ENCODE data around the gene NPL.

DNA sequence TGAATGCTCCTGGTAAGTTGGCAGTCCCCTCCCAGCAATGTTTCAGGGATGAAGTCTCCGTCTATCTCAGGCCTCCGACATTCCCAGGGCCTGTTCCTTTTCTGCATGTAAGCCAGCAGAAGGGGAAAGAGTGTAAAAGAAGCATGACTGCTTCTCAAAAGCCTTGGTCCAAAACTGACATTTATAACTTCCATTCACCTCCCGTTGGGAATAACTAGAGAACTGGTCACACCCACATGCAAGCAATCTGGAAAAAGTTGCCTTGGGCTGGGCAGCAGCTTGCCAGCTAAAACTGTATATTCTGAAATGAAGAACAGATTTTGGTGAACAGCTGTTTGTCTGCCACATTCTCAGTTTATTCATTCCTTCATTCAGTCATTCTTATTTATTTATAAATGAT, 24.2 kb upstream of the NPL start:
- TF ChIP-seq, protein P1, sequence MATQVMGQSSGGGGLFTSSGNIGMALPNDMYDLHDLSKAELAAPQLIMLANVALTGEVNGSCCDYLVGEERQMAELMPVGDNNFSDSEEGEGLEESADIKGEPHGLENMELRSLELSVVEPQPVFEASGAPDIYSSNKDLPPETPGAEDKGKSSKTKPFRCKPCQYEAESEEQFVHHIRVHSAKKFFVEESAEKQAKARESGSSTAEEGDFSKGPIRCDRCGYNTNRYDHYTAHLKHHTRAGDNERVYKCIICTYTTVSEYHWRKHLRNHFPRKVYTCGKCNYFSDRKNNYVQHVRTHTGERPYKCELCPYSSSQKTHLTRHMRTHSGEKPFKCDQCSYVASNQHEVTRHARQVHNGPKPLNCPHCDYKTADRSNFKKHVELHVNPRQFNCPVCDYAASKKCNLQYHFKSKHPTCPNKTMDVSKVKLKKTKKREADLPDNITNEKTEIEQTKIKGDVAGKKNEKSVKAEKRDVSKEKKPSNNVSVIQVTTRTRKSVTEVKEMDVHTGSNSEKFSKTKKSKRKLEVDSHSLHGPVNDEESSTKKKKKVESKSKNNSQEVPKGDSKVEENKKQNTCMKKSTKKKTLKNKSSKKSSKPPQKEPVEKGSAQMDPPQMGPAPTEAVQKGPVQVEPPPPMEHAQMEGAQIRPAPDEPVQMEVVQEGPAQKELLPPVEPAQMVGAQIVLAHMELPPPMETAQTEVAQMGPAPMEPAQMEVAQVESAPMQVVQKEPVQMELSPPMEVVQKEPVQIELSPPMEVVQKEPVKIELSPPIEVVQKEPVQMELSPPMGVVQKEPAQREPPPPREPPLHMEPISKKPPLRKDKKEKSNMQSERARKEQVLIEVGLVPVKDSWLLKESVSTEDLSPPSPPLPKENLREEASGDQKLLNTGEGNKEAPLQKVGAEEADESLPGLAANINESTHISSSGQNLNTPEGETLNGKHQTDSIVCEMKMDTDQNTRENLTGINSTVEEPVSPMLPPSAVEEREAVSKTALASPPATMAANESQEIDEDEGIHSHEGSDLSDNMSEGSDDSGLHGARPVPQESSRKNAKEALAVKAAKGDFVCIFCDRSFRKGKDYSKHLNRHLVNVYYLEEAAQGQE (tag by site-specific recombination; IDR thresholded peaks at IDR 0.05), result no peak
- TF ChIP-seq ZNF747 (tag by site-specific recombination; IDR thresholded peaks at IDR 0.05) (no peak), ZNF24 (tag by site-specific recombination; IDR thresholded peaks at IDR 0.05) (no peak), ZNF23 (tag by site-specific recombination; IDR thresholded peaks at IDR 0.05; ENCODE audit: borderline replicate concordance) (no peak), ZBTB1 (tag by site-specific recombination; IDR thresholded peaks at IDR 0.05) (no peak), PRDM1 (tag by site-specific recombination; IDR thresholded peaks at IDR 0.05) (no peak), KLF8 (tag by site-specific recombination; IDR thresholded peaks at IDR 0.05) (no peak), ZNF664 (tag by site-specific recombination; IDR thresholded peaks at IDR 0.05) (no peak), YY1 (tag by site-specific recombination; IDR thresholded peaks at IDR 0.05) (no peak), KLF1 (tag by site-specific recombination; IDR thresholded peaks at IDR 0.05) (no peak)
- TF ChIP-seq, protein P2, sequence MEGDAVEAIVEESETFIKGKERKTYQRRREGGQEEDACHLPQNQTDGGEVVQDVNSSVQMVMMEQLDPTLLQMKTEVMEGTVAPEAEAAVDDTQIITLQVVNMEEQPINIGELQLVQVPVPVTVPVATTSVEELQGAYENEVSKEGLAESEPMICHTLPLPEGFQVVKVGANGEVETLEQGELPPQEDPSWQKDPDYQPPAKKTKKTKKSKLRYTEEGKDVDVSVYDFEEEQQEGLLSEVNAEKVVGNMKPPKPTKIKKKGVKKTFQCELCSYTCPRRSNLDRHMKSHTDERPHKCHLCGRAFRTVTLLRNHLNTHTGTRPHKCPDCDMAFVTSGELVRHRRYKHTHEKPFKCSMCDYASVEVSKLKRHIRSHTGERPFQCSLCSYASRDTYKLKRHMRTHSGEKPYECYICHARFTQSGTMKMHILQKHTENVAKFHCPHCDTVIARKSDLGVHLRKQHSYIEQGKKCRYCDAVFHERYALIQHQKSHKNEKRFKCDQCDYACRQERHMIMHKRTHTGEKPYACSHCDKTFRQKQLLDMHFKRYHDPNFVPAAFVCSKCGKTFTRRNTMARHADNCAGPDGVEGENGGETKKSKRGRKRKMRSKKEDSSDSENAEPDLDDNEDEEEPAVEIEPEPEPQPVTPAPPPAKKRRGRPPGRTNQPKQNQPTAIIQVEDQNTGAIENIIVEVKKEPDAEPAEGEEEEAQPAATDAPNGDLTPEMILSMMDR (tag by site-specific recombination; IDR thresholded peaks at IDR 0.05), result no peak
- TF ChIP-seq, protein P3, sequence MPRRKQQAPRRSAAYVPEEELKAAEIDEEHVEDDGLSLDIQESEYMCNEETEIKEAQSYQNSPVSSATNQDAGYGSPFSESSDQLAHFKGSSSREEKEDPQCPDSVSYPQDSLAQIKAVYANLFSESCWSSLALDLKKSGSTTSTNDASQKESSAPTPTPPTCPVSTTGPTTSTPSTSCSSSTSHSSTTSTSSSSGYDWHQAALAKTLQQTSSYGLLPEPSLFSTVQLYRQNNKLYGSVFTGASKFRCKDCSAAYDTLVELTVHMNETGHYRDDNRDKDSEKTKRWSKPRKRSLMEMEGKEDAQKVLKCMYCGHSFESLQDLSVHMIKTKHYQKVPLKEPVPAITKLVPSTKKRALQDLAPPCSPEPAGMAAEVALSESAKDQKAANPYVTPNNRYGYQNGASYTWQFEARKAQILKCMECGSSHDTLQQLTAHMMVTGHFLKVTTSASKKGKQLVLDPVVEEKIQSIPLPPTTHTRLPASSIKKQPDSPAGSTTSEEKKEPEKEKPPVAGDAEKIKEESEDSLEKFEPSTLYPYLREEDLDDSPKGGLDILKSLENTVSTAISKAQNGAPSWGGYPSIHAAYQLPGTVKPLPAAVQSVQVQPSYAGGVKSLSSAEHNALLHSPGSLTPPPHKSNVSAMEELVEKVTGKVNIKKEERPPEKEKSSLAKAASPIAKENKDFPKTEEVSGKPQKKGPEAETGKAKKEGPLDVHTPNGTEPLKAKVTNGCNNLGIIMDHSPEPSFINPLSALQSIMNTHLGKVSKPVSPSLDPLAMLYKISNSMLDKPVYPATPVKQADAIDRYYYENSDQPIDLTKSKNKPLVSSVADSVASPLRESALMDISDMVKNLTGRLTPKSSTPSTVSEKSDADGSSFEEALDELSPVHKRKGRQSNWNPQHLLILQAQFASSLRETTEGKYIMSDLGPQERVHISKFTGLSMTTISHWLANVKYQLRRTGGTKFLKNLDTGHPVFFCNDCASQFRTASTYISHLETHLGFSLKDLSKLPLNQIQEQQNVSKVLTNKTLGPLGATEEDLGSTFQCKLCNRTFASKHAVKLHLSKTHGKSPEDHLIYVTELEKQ (tag by site-specific recombination; IDR thresholded peaks at IDR 0.05; ENCODE audit: borderline replicate concordance), result no peak

Measured in HEK293 (cell line).